Neutrophil (primary cell): ENCODE measurements around the gene AGRN.

Source experiments
- H3K27ac ChIP-seq: fragments of 200-600 bp; sonication (generic); 2 replicates; pipeline ENCODE4 v1.5.1; 2016; ENCODE audit warnings: mild to moderate bottlenecking, moderate library complexity
- H3K27me3 ChIP-seq: fragments of 200-600 bp; sonication (generic); 2 replicates; pipeline ENCODE4 v1.6.0; 2016; ENCODE audit warnings: mild to moderate bottlenecking
- H3K36me3 ChIP-seq: fragments of 200-600 bp; sonication (generic); 2 replicates; pipeline ENCODE4 v1.5.1; 2017
- H3K4me1 ChIP-seq, 2 experiments: fragments of 200-600 bp in 1 of 2; sonication (generic) in 1 of 2; 1 replicate in 1 of 2; 2 replicates in 1 of 2; pipeline versions ENCODE4 v1.5.1 to v1.6.1; 2013 to 2016; ENCODE audit warnings: low read depth in 1 of 2, low read length in 1 of 2, mild to moderate bottlenecking in 1 of 2, moderate library complexity in 1 of 2; ENCODE audit not compliant: control insufficient read depth in 1 of 2, insufficient read depth in 1 of 2
- H3K4me3 ChIP-seq, 2 experiments: fragments of 200-600 bp in 1 of 2; sonication (generic) in 1 of 2; 1 replicate in 1 of 2; 2 replicates in 1 of 2; pipeline ENCODE4 v1.5.1; 2013 to 2016; ENCODE audit warnings: low read depth in 1 of 2, low read length in 1 of 2, mild to moderate bottlenecking in 1 of 2, moderate library complexity in 1 of 2
- H3K9me3 ChIP-seq: fragments of 200-600 bp; sonication (generic); 2 replicates; pipeline ENCODE4 v1.5.1; 2016
- CTCF ChIP-seq: fragments of 200-600 bp; sonication (generic); IDR thresholded peaks from 2 replicates; pipeline ENCODE4 v1.5.1; 2016; ENCODE audit warnings: antibody characterized with exemption

The AGRN gene

GRCh38 chr1:1033731-1034438 is 14.0 kb downstream of the AGRN start:
- Histone ChIP-seq H3K4me3 (no peak overlapping the region), H3K27me3 (peaks cover 83% of the 10 kb centered on the region)

GRCh38 chr1:1034439-1034781 is 14.5 kb downstream of the AGRN start:
- Histone ChIP-seq H3K4me3 (no peak overlapping the region), H3K4me1 (peaks cover 4 to 15% of the 10 kb centered on the region in 2 experiments), H3K9me3 (no peaks in the 10 kb centered on the region), H3K27me3 (peaks cover 88% of the 10 kb centered on the region), H3K36me3 (no peaks in the 10 kb centered on the region), H3K27ac (no peak overlapping the region)
- no peak for TF ChIP-seq CTCF

More at GRCh38 chr1:1033731-1034438, 14.0 kb downstream of the AGRN start:
- H3K27ac ChIP-seq = no peak overlapping the region
- H3K9me3 ChIP-seq = no peaks in the 10 kb centered on the region
- peaks cover 4 to 15% of the 10 kb centered on the region in 2 experiments for H3K4me1 ChIP-seq
- TF ChIP-seq CTCF = no peak
- H3K36me3 ChIP-seq = no peaks in the 10 kb centered on the region

- Histone ChIP-seq H3K27ac (no peak overlapping the region), H3K4me1 (peaks cover 11 to 20% of the 10 kb centered on the region in 2 experiments), H3K9me3 (no peaks in the 10 kb centered on the region), H3K4me3 (no peak overlapping the region), H3K27me3 (peaks cover 98% of the 10 kb centered on the region), H3K36me3 (no peaks in the 10 kb centered on the region)
- no peak for TF ChIP-seq CTCF
Observed at GRCh38 chr1:1035291-1035943, 15.5 kb downstream of the AGRN start.

- Histone ChIP-seq H3K27me3 (peaks cover 100% of the 10 kb centered on the region), H3K27ac (no peak overlapping the region), H3K4me1 (peaks cover 12 to 23% of the 10 kb centered on the region in 2 experiments), H3K4me3 (no peak overlapping the region), H3K9me3 (no peaks in the 10 kb centered on the region), H3K36me3 (no peaks in the 10 kb centered on the region)
- TF ChIP-seq CTCF = no peak
Observed at GRCh38 chr1:1037366-1038327, 17.7 kb downstream of the AGRN start.

GRCh38 chr1:1038694-1039093 is 18.8 kb downstream of the AGRN start:
- H3K9me3 ChIP-seq = no peaks in the 10 kb centered on the region
- H3K36me3 ChIP-seq = no peaks in the 10 kb centered on the region
- H3K27me3 ChIP-seq = peaks cover 95% of the 10 kb centered on the region
- H3K4me3 ChIP-seq = no peak overlapping the region
- no peak for TF ChIP-seq CTCF
- H3K4me1 ChIP-seq = peaks cover 7 to 13% of the 10 kb centered on the region in 2 experiments
- H3K27ac ChIP-seq = no peak overlapping the region
